GM18520 (cell line): ENCODE measurements around the gene COL21A1.

Source experiments
- ATAC-seq: cut with Tn5 transposase; IDR thresholded peaks from one replicate; pipeline ENCODE4 v1.9.1; 2021; ENCODE audit not compliant: unreplicated experiment

COL21A1 gene

DNA sequence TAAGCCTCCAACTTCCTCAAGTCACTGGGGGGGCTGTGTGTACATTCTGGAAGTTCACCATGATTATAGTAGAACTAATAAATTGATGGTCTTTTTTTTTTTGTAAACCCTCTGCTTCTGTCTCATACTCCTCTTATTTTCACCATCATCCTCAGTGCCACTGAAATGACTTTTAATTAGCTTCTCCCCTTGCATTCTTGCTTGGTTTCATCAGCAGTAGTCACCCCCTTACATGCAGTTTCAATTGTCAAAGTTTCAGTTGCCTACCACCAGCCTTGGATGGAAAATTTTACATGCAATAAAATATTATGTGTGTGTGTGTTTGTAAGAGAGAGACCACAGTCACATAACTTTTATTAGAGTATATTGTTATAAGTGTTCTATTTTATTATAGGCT, 196.2 kb downstream of the COL21A1 start:
- no peak for ATAC-seq

- ATAC-seq, result no peak
These were observed 196.7 kb downstream of the COL21A1 start for GRCh38 chr6:56050530-56051201.

DNA sequence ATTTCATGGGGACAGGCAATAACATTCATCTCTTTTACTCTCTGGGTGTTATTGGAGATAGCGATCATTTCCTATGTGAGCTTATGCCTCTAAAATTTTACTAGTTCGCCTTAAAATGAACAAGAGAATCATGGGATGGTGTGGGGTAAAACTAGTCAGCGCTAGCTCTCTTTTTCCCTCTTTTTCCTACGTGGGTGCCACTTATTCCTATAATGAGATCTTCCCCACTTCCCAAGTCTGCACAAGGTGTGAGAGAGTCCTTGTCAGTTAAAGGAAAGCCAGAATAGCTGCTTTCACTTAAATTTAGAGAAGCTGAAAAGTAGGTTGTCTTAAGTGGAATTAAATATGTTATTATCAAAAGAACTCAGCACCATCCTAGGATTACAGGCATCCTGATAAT, 198.8 kb downstream of the COL21A1 start:
- no peak for ATAC-seq

DNA sequence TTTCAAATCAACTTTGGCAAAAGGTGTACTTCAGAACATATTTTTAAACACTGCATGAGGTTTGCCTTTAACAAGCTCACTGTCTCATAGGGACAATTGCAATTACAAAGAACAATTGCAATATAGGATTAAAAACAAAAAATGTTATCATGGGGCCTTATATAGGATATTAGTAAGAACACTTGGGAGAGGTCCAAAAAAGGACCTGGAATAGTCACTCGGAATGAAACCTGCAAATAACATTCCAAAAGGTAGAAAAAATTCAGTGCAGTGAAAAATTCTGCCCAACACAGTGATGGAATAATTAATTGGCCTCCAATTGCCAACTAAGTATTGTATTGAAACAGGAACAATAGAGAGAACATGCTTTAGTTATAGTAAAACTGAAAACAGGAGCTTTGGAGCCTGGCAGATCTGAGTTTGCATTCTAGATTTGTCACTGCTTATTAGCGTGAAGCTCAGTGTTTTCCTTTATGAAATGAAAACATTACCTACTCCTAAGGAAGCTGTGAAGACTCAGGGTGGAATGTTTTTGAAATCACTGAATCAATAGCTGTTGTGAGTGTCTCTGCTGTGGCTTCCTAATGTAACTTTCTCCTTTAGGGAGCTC, 199.3 kb downstream of the COL21A1 start:
- no peak for ATAC-seq

DNA sequence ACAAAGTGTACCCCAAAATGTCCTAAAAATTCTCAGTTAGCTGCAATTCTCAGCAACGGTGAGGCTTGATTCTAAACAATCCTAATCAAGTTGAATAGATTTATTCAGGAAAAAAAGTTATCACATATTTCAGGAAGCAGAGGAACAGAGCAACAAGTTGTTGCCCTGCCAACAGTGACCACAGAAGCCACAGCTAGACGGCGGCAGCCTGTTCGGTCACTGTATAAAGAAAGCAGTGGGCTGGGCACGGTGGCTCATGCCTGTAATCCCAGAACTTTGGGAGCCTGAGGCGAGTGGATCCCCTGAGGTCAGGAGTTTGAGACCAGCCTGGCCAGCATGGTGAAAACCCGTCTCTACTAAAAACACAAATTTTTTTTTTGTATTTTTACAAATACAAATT, 200.8 kb downstream of the COL21A1 start:
- no peak for ATAC-seq

GRCh38 chr6:56043761-56044160, 203.6 kb downstream of the COL21A1 start:
- no peak for ATAC-seq

GRCh38 chr6:56043076-56043475, 204.3 kb downstream of the COL21A1 start:
- ATAC-seq, result no peak

DNA sequence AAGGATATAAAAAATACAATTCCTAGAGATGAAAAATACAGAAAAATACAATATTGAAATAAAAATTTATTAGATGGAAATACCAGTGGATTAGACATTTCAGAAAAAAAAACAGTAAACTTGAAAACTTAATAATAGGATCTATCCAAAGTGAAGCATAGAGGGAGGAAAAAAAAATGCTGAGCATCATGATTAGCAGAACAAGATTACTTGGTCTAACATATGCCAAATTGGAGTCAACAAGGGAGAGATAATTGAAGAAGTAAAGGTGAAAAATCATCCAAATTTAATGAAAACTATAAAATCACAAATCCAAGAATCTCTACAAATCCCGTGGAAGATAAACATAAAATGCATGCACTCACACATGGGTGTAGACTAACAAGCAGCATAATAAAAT, 205.8 kb downstream of the COL21A1 start:
- no peak for ATAC-seq

DNA sequence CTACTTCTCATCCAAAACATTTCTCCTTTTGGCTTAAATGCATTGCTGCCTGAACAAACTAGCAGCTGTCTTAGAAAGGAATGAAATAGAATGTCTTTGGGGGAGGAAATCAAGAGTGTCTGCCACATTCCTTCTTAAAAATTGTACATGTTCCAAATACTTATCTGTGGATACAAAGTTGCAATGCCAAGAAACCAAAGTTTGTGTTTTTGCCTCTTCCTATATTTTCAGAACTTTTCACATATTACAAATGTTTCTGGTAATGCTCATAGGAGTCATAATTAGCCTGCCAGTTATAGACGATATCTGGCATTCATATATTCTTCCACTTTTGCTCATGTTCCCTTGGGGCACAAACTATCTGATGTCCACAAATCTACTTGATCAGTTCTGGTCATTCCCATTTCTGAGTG, 206.5 kb downstream of the COL21A1 start:
- ATAC-seq, result no peak

DNA sequence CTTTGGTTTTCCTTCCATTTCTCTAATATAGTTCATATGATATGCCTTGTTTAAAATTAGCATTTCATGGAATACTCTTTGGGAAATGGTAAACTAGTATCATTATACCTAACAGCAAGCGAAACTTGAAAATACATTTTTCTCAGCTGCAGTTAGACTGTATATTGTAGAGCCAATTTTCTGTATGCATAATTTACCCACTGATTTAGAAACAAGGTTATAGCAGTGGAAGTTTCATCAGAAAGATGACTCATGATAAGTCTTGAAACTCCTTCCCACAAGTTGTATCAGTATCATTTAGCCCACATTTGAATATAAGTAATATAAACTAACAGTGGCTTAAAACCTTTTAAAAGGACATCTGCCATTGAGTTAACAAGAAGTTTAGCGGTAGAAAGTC, 207.2 kb downstream of the COL21A1 start:
- ATAC-seq, result no peak

DNA sequence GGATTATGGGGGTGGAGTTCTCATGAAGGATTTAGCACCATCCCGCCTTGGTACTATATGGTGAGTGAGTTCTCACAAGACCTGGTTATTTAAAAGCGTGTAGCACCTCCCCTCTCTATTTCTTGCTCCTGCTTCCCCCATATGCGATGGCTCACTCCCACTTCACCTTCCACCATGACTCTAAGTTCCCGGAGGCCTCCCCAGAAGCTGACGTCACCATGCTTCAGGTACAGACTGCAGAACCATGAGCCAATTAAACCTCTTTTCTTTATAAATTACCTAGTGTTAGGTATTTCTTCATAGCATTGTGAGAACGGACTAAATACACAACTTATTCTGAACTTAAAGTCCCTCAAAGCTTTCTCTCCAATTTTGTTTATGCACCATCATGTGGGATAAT, 208.6 kb downstream of the COL21A1 start:
- ATAC-seq, result no peak

DNA sequence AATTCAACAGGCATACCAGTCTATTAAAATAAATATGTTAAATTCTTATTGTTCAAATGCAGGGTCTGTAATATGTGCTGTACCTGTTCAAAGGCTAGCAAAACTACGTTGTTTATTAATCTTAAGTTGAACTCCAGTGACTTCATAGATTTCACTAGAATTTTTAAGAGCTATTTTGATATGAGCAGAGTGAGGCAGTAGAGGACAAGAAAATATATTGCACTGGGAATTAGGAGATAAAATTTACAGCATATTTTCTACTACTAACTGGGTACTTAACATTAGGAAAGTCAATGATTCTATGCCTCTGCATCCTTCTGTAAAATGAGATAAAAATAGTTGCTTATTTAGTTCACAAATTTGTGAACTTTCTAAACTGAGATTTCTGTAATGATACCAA, 209.8 kb downstream of the COL21A1 start:
- ATAC-seq, result no peak

- ATAC-seq, result no peak
These were observed 210.3 kb downstream of the COL21A1 start for GRCh38 chr6:56036916-56037600.

DNA sequence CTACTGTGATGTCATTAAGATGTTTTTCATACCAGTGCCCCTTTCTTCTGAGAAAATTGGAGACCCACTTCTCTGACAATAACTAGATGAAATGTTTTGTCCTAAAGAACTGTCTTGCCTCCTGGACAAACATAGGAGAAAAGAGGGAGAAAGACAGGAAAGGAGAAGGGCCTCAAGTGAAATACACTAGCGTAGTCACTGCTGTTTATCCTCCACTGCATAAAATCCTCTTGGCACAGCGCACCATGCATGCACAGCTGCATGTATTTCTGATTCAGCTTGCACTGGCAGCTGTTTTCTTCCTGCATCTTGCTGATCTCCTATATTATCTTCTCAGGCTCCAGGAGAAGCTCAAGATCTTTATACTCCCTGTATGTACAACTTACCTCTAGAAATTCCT, 214.0 kb downstream of the COL21A1 start:
- no peak for ATAC-seq

DNA sequence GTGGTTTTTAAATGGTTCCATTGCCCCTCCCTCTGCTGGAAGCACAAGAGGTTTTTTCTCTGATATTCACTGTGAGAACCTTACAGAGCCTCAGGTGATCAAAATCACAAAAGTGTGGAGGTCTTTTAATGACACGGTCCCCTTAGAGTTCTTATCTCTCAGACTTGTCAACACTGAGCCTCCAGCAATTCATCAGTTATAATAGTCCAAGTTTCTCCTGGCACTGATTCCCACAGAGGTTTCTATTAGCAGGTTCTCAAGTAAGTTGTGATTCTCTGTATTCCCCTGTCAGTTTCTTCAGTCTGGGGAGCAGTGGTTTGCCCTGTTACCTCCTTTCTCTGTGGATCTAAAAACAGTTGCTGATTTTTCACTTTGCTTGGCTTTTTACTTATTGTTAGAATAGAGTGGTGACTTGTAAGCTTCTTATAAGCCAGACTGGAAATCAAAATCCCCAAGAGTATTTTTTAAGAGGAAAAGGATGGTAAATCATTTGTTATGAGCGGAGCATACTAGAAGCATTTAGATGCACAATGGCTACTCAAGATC, 214.6 kb downstream of the COL21A1 start:
- ATAC-seq, result no peak

GRCh38 chr6:56027865-56028264, 219.5 kb downstream of the COL21A1 start:
- ATAC-seq, result no peak

- ATAC-seq, result no peak
These were observed 220.8 kb downstream of the COL21A1 start for GRCh38 chr6:56026455-56027180.

DNA sequence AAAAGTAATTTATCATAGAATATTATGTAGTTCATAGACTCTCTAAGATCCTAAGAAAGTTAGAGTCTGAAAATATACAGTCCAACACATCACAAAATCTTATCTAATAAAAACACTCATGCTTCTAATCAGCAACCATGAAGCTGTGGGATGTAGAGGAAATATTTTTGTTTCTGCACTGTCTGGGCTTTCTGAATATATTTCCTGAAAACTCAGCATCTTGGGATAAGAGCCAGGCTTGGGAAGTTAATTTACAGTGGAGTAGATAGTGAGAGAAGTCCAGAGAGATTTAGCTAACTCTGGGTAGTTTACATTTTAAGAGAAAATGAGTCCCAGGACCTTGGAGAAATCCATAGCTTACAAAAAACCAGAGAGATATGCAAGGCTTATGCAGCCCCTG, 221.6 kb downstream of the COL21A1 start:
- no peak for ATAC-seq

GRCh38 chr6:56024931-56025330, 222.4 kb downstream of the COL21A1 start:
- ATAC-seq, result no peak

GRCh38 chr6:56023829-56024228, 223.6 kb downstream of the COL21A1 start:
- no peak for ATAC-seq

DNA sequence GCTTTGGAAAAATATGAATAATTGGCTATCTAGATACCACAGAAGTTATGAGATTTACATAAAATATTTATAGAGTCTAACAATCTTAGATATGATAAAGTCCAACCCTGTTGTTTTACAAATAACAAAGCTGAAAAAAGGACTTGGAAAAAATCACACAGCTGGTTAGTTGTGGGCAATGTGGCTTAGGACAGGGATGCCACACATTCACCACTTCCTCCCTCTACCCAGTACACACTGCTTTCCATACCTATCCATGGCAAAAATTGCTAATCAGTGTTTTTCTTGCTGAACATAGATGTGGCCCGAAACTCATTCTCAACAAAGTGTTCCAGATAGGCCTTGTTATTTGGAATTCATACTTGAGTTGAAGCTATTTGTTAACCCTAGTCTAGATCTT, 224.7 kb downstream of the COL21A1 start:
- ATAC-seq, result no peak

DNA sequence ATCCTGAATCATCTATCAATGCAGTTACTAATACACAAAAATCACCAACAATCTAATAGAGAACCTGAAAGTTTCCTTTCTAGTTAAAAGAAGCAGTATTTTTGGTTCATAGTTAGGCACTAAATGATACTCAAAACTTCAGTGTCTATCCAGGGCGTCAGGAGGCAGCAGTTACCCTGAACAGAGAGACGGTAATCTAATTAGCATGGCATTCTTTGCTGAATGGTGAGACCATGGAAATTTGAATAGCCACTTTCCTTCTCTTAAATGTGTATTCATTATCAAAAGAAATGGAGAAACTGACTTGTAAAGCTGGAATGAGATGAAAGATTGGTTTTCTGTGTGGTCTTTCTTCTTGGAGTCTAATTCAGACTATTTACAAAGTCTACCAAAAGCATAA, 225.4 kb downstream of the COL21A1 start:
- no peak for ATAC-seq
